PC-9 (cell line): ENCODE results near the gene FOXP1. TPM values are rescaled to one million over a fixed set of nuclear protein-coding genes. Genes with fewer than 3 reads are reported as not detected.

Experiments
- BruUV-seq: library from RNA; stranded (reverse); fragments of 400-500 nt; replicated peaks from 2 replicates; lab custom pipeline; 2021; lab: Mats Ljungman, UMichigan
- CTCF ChIA-PET: fragments of 300-600 bp; sonication (Branson Sonifier 250); formaldehyde crosslinking; loops from one replicate; lab custom pipeline; 2022; ENCODE audit warnings: antibody characterized with exemption; lab: Charles Lee
- POLR2A ChIA-PET: fragments of 300-600 bp; sonication (Branson Sonifier 250); formaldehyde crosslinking; loops from one replicate; lab custom pipeline; 2022; ENCODE audit warnings: antibody characterized with exemption; ENCODE audit not compliant: unreplicated experiment; lab: Charles Lee
- DNase-seq, 2 experiments: peaks; one replicate each; pipeline versions ENCODE4 v3.0.0 to v3.0.0-alpha.2; 2015 to 2022; ENCODE audit warnings: mixed read lengths in 1 of 2
- H2AFZ ChIP-seq: fragments of 200-600 bp; sonication (generic); 2 replicates; pipeline ENCODE4 v1.8.1; 2017; ENCODE audit warnings: antibody characterized with exemption
- H3F3A ChIP-seq: fragments of 200-600 bp; sonication (generic); 2 replicates; pipeline ENCODE4 v1.8.1; 2017; ENCODE audit warnings: antibody characterized with exemption, mild to moderate bottlenecking, low read depth; ENCODE audit not compliant: insufficient read depth
- H3K27ac ChIP-seq: fragments of 200-600 bp; sonication (generic); 2 replicates; pipeline ENCODE4 v1.6.1; 2016; ENCODE audit warnings: mixed run types
- H3K27me3 ChIP-seq: fragments of 200-600 bp; sonication (generic); 2 replicates; pipeline ENCODE4 v1.6.1; 2016; ENCODE audit warnings: low read depth, mixed run types; ENCODE audit not compliant: insufficient read depth
- H3K36me3 ChIP-seq: fragments of 200-600 bp; sonication (generic); 2 replicates; pipeline ENCODE4 v1.6.1; 2016; ENCODE audit warnings: low read depth, mixed run types
- H3K4me1 ChIP-seq: fragments of 200-600 bp; sonication (generic); replicated peaks from 2 replicates; pipeline ENCODE4 v1.6.1; 2016; ENCODE audit warnings: mixed run types; ENCODE audit not compliant: insufficient read depth
- H3K4me2 ChIP-seq: fragments of 200-600 bp; sonication (generic); 2 replicates; pipeline ENCODE4 v1.6.1; 2017; ENCODE audit warnings: mixed run types
- H3K4me3 ChIP-seq: fragments of 200-600 bp; sonication (generic); 2 replicates; pipeline ENCODE4 v1.6.1; 2016; ENCODE audit warnings: mixed run types
- H3K79me2 ChIP-seq: fragments of 200-600 bp; sonication (generic); 2 replicates; pipeline ENCODE4 v1.6.1; 2017; ENCODE audit warnings: low read depth, mixed run types
- H3K9me2 ChIP-seq: fragments of 200-600 bp; sonication (generic); 2 replicates; pipeline ENCODE4 v1.8.1; 2017; ENCODE audit warnings: mild to moderate bottlenecking; ENCODE audit not compliant: insufficient read depth
- H3K9me3 ChIP-seq: fragments of 200-600 bp; sonication (generic); 2 replicates; pipeline ENCODE4 v1.8.1; 2016; ENCODE audit warnings: low read depth; ENCODE audit not compliant: insufficient read depth
- H4K20me1 ChIP-seq: fragments of 200-600 bp; sonication (generic); 2 replicates; pipeline ENCODE4 v1.8.1; 2017; ENCODE audit not compliant: insufficient read depth
- EZH2 ChIP-seq: fragments of 200-600 bp; sonication (generic); IDR thresholded peaks from 2 replicates; pipeline ENCODE4 v1.8.0; 2017; ENCODE audit warnings: antibody characterized with exemption, low read depth
- intact Hi-C: fragments of 100-400 bp; cut with micrococcal nuclease; formaldehyde crosslinking; loops from one replicate; pipeline ENCODE4 v1.10.0; 2022; ENCODE audit not compliant: unreplicated experiment
- total RNA-seq: library from RNA; stranded (reverse); gene quantifications from 2 replicates; pipeline ENCODE4 v1.2.3, GENCODE V29; 2021
- TF ChIP-seq, protein P1 (sequence below): fragments of 200-600 bp; sonication (generic); conservative IDR thresholded peaks from 2 replicates; pipeline ENCODE4 v1.6.1; 2017; ENCODE audit warnings: mixed run types, antibody characterized with exemption, mild to moderate bottlenecking, moderate library complexity

The FOXP1 gene
- total RNA-seq, 1 experiment from 2014 or later, result 33.3 TPM

DNA sequence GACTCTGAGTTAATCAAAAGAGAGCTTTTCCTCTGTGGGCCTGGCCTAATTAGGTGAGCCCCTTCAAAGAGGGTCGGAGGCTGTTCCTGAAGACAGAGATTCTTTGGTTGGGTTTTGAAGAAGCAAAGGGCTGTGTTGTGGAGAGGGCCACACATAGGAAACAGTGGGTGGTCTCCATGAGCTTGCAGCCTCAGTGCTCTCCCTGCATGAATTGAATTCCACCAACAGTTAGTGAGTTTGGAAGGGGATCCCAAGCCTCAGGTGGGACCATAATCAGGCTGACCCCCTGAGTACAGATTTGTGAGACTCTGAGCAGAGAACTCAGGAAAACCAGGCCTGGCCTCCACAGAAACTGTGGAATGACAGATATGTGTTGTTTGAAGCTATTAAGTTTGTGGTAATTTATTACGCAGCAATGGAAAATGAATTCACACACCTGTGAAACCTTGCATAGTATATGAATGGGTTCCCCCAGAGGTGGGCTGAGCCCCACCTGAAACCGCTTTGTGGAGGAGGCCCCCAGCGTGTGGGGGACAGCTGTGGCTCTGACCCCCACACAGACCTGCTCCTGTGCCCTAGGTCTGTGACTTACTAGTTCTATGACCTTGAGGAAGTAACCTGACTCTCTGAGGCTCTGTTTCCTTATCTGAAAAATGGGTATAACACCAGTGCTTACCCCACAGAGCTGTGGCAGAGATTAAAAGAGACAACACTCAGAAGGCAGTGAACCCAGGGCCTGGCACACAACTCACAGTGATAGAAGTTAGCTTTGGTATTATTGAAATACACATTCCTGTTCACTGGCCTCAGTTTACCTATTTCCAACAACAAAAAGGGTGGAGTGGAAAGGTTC is 431.3 kb downstream of the FOXP1 start:
- Histone ChIP-seq H3K4me3 (no peak overlapping the region), H3F3A (no peaks in the 10 kb centered on the region), H4K20me1 (no peaks in the 10 kb centered on the region), H3K9me2 (no peaks in the 10 kb centered on the region), H3K4me2 (no peak overlapping the region), H3K27ac (no peak overlapping the region), H3K79me2 (no peaks in the 10 kb centered on the region), H3K27me3 (no peaks in the 10 kb centered on the region), H2AFZ (no peak overlapping the region), H3K4me1 (peaks cover 16% of the 10 kb centered on the region), H3K36me3 (no peaks in the 10 kb centered on the region), H3K9me3 (no peaks in the 10 kb centered on the region)
- no peak for TF ChIP-seq EZH2
- TF ChIP-seq, protein P1, sequence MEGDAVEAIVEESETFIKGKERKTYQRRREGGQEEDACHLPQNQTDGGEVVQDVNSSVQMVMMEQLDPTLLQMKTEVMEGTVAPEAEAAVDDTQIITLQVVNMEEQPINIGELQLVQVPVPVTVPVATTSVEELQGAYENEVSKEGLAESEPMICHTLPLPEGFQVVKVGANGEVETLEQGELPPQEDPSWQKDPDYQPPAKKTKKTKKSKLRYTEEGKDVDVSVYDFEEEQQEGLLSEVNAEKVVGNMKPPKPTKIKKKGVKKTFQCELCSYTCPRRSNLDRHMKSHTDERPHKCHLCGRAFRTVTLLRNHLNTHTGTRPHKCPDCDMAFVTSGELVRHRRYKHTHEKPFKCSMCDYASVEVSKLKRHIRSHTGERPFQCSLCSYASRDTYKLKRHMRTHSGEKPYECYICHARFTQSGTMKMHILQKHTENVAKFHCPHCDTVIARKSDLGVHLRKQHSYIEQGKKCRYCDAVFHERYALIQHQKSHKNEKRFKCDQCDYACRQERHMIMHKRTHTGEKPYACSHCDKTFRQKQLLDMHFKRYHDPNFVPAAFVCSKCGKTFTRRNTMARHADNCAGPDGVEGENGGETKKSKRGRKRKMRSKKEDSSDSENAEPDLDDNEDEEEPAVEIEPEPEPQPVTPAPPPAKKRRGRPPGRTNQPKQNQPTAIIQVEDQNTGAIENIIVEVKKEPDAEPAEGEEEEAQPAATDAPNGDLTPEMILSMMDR, result no peak
- ChIA-PET CTCF (no interaction called here), POLR2A (no interaction called here)
- intact Hi-C loops, result no loop called here
- DNase-seq, result no peak
- BruUV-seq, result no TSS peak

DNA sequence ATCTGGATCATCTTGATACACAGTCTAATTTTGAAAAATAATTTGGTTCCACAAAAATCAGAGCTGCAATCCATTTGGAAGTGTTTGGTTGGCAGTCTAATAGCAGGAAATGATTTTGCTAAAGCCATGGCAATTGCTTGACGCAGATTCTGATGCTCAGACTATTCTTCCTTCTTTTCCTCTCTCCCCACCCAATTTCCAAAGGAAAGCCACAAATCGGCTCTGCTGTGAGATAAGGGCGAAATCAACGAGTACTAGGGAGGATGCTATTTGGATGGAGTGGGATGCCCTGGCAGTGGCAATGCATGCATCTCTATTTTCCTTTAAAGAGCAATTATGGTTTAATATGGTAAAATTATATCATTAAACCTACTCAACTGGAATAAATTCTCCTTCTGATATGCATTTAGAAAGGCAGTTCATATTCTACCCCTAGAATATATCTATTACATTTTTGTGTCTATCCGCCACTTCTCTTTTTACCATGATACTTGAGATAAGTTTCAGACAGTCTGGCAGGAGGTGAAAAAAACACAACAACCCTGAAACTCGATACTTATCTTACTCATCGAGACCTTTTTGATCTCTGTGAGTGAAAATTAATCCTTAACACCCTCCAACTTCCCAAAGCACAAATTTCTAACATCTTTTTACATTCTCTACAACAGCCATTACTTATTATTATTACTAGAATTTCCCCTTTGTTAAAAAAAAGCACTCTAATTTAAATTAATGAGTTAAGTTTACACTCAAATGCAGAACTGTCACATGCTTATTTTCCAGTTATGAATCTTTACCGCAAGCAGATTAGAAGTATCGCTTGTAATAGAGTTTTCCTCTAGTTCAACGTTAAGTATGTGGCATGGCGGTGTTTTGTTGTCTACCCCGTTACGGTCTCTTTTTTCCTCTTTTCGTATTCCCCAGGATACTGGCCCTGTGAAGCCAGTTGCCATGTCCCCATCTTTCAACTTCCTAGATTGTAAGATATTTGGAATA is 433.3 kb downstream of the FOXP1 start:
- no peaks in the 10 kb centered on the region for H3K9me2 ChIP-seq
- no peak for TF ChIP-seq EZH2
- TF ChIP-seq, protein P1, result no peak
- no peaks in the 10 kb centered on the region for H3K79me2 ChIP-seq
- H2AFZ ChIP-seq, result no peak overlapping the region
- H3K4me2 ChIP-seq, result no peak overlapping the region
- no peaks in the 10 kb centered on the region for H3K27me3 ChIP-seq
- CTCF ChIA-PET, result no interaction called here
- intact Hi-C loops, result no loop called here
- H3K9me3 ChIP-seq, result no peaks in the 10 kb centered on the region
- DNase-seq, result no peak
- no peaks in the 10 kb centered on the region for H3K36me3 ChIP-seq
- no peaks in the 10 kb centered on the region for H3F3A ChIP-seq
- no peak overlapping the region for H3K4me3 ChIP-seq
- no TSS peak for BruUV-seq
- H4K20me1 ChIP-seq, result no peaks in the 10 kb centered on the region
- POLR2A ChIA-PET, result no interaction called here
- H3K4me1 ChIP-seq, result 0 out of 2 replicates have a peak, but pooled peaks cover 8% of the 10 kb centered on the region
- no peak overlapping the region for H3K27ac ChIP-seq

DNA sequence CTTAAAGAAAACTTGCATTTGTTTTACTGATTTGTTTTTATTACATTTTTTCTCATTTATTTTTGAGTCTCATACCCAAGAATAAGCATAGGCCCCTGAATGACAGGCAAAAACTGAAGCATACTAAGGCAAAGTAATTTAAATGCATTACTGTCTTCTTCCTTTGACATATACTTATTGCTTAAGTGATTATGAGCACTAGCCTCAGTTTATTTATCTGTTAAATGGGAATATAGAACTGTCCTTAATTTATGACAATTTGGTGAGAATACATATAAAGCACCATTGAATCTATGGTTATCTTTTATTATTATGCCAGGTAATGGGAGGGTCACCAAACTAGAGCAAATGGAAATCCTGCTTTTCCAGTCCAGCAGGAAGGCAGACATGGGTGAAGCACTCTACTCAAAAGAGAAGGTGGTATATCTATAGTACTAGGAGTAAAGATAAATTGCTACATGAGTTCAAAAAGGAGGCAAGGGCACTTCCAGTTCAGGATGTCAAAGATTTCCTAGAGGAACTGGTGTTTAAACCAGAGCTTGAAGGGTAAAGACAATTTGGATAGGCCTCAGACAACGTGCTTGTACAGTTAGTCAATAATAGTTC is 435.0 kb downstream of the FOXP1 start:
- intact Hi-C loops, result no loop called here
- TF ChIP-seq EZH2, result no peak
- TF ChIP-seq, protein P1, result no peak
- Histone ChIP-seq H3K4me2 (no peak overlapping the region), H3K27me3 (no peaks in the 10 kb centered on the region), H4K20me1 (no peaks in the 10 kb centered on the region), H2AFZ (no peak overlapping the region), H3K27ac (no peak overlapping the region), H3K9me3 (no peaks in the 10 kb centered on the region), H3K4me1 (0 out of 2 replicates have a peak, but pooled peaks cover 8% of the 10 kb centered on the region), H3K4me3 (no peak overlapping the region), H3F3A (no peaks in the 10 kb centered on the region), H3K79me2 (no peaks in the 10 kb centered on the region), H3K36me3 (no peaks in the 10 kb centered on the region), H3K9me2 (no peaks in the 10 kb centered on the region)
- no peak for DNase-seq
- ChIA-PET POLR2A (no interaction called here), CTCF (no interaction called here)
- BruUV-seq, result no TSS peak
